Esophagus muscularis mucosa (tissue), 3 donors: ENCODE data around the gene PTPRT.

ENCODE experiments used
- CTCF ChIP-seq, 3 experiments: fragments of 200-600 bp in 2 of 3; fragments of 450-650 bp in 1 of 3; sonication (generic) in 2 of 3; IDR thresholded peaks; one replicate each; pipeline ENCODE4 v1.5.1; 2017 to 2019; ENCODE audit warnings: antibody characterized with exemption in 3 of 3, mild to moderate bottlenecking in 2 of 3, moderate library complexity in 1 of 3
- POLR2A ChIP-seq: fragments of 450-650 bp; IDR thresholded peaks from one replicate; pipeline ENCODE4 v1.6.1; 2017; ENCODE audit warnings: antibody characterized with exemption, moderate library complexity, mild to moderate bottlenecking, low read depth
- POLR2AphosphoS5 ChIP-seq, 2 donors: sonication (generic); formaldehyde crosslinking; IDR thresholded peaks; one replicate each; pipeline ENCODE4 v1.6.1; 2017; ENCODE audit warnings: antibody characterized with exemption in 2 of 2

- no peak for TF ChIP-seq CTCF (IDR thresholded peaks at IDR 0.05)
- no peak for TF ChIP-seq POLR2A
- no peak for TF ChIP-seq POLR2AphosphoS5 (IDR thresholded peaks at IDR 0.05)
Observed at GRCh38 chr20:42906120-42906519, 283.6 kb downstream of the PTPRT start.
